ENCODE data around the gene VWDE.

The VWDE gene

GRCh38 chr7:12350971-12351370, 52.7 kb downstream of the VWDE start:
- TF ChIP-seq, protein P1, sequence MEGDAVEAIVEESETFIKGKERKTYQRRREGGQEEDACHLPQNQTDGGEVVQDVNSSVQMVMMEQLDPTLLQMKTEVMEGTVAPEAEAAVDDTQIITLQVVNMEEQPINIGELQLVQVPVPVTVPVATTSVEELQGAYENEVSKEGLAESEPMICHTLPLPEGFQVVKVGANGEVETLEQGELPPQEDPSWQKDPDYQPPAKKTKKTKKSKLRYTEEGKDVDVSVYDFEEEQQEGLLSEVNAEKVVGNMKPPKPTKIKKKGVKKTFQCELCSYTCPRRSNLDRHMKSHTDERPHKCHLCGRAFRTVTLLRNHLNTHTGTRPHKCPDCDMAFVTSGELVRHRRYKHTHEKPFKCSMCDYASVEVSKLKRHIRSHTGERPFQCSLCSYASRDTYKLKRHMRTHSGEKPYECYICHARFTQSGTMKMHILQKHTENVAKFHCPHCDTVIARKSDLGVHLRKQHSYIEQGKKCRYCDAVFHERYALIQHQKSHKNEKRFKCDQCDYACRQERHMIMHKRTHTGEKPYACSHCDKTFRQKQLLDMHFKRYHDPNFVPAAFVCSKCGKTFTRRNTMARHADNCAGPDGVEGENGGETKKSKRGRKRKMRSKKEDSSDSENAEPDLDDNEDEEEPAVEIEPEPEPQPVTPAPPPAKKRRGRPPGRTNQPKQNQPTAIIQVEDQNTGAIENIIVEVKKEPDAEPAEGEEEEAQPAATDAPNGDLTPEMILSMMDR (IDR thresholded peaks at IDR 0.05; ENCODE audit: low read depth, low read length, missing control alignments): no peak
- H3K4me3 ChIP-seq (ENCODE audit: low read depth, low read length): no peak overlapping the region
- in situ Hi-C loops (cut with HindIII; ENCODE audit: low sequenced_read_pairs): no loop called here
- no peak for DNase-seq (ENCODE audit: low read depth)

DNA sequence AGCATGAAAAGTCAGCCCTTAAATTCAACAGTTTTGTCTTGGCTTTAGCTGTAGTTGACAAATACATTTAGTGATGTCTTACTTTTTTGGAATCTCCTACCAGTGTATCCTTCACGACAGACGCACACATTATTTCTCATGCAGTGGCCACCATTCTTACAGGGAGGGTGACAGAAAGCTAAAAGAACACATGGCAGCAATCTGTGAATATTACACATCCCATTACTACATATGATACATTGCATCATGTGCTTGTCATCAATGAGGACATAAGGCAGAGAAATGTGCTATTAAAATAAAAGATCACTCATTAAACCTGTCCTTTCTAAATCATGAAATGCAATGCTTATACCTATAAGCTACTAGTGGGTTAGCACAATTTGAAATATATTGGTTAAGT, 66.6 kb downstream of the VWDE start:
- no peak for DNase-seq (ENCODE audit: low read depth)
- H3K4me3 ChIP-seq (ENCODE audit: low read depth, low read length): no peak overlapping the region
- TF ChIP-seq, protein P1 (IDR thresholded peaks at IDR 0.05; ENCODE audit: low read depth, low read length, missing control alignments): no peak
- in situ Hi-C loops (cut with HindIII; ENCODE audit: low sequenced_read_pairs): no loop called here

DNA sequence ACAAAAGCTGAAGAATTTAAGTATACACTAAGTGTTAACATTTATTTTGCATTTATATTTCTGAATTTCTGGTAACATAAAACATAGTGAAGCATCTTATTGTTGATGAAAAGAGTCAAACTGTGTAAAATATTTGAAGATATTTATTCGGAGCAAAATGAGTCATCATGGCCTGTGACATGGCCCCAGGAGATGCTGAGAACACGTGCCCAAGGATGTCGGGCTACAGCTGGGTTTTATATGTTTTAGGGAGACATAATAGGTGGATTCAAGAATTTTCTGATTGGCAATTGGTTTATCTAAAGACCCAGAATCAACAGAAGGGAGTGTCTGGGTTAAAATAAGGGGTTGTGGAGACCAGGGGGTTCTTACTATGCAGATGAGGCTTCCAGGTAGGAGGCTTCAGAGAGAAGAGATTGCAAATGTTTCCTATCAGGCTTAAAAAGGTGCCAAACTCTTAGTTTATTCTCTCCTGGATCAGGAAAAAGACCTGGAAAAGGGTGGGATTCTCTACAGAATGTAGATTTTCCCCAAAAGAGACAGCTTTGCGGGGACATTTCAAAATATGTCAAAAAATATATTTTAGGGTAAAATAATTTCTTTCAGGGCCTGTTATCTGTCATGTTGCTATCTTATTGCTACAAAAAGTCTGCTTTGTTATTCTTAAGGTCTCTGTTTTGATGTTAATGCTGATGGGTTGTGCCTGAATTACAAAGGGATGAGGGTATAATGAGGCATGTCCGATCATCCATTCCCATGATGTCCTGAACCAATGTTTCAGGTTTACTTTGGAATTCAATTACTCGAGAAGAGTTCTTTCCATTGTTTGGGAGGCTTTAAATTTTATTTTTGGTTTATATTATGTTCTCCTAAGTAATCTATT, 74.5 kb downstream of the VWDE start:
- H3K4me3 ChIP-seq (ENCODE audit: low read depth, low read length): no peak overlapping the region
- DNase-seq (ENCODE audit: low read depth): no peak
- TF ChIP-seq, protein P1 (IDR thresholded peaks at IDR 0.05; ENCODE audit: low read depth, low read length, missing control alignments): no peak
- in situ Hi-C loops (cut with HindIII; ENCODE audit: low sequenced_read_pairs): no loop called here

DNA sequence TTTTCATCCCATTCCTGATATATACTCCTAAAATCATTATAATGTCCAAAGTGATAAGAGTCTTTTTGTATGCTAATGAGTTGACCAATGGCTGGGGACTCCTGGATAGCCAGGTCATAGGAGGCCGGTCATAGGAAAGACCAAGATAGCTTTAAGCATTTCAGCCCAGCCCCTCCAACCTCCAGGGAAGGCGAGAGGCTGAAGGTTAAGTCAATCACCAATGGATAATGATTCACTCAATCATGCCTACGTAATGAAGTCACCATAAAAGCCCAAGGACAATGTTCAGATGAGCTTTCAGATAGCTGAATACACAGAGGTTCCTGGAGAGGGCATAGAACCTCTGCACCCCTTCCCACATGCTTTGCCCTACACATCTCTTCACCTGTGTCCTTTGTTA, 75.7 kb downstream of the VWDE start:
- in situ Hi-C loops (cut with HindIII; ENCODE audit: low sequenced_read_pairs): no loop called here

DNA sequence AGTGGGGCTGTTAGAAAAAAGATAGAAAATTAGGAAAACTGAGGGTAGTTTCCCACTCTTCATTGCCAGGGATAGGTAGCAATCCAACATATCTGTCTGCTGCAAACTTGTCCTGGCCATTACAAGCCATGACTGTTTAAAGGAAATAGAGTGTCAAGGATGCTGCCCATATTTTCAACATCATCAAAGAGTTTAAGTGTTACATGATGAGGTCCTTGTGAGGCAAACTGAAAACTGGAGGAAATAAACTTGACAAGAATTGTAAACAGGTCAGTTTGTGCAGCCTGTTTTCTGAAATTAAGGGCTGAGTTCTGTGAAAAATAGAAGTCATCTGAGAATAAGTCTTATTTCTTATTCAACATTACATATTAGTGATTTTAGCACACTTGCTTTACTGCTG, 78.0 kb downstream of the VWDE start:
- TF ChIP-seq, protein P1 (IDR thresholded peaks at IDR 0.05; ENCODE audit: low read depth, low read length, missing control alignments): no peak
- no peak overlapping the region for H3K4me3 ChIP-seq (ENCODE audit: low read depth, low read length)
- DNase-seq (ENCODE audit: low read depth): no peak
- in situ Hi-C loops (cut with HindIII; ENCODE audit: low sequenced_read_pairs): no loop called here

More for the DNA sequence above, 75.7 kb downstream of the VWDE start:
- TF ChIP-seq, protein P1 (IDR thresholded peaks at IDR 0.05; ENCODE audit: low read depth, low read length, missing control alignments): no peak
- H3K4me3 ChIP-seq (ENCODE audit: low read depth, low read length): no peak overlapping the region
- no peak for DNase-seq (ENCODE audit: low read depth)

DNA sequence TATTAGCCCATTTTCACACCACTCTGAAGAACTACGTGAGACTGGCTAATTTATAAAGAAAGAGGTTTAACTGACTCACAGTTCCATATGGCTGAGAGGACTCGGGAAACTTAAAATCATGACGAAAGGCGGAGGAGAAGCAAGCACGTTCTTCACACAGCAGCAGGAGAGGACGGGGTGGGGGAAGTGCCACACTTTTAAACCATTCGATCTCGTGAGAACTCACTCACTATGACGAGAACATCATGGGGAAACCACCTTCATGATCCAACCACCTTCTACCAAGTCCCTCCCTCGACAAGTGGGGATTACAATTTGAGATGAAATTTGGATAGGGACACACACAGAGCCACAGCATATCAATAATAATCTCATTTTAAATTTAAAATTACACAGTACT, 80.2 kb downstream of the VWDE start:
- no peak for DNase-seq (ENCODE audit: low read depth)
- H3K4me3 ChIP-seq (ENCODE audit: low read depth, low read length): no peak overlapping the region
- TF ChIP-seq, protein P1 (IDR thresholded peaks at IDR 0.05; ENCODE audit: low read depth, low read length, missing control alignments): no peak
- in situ Hi-C loops (cut with HindIII; ENCODE audit: low sequenced_read_pairs): no loop called here

Data from astrocyte of the cerebellum (primary cell).